Fibroblast of skin of abdomen (primary cell): ENCODE results near the gene CIB2.

Experiments
- DNase-seq: peaks from one replicate; pipeline ENCODE4 v3.0.0-alpha.2; 2013

The CIB2 gene

GRCh38 chr15:78065284-78065872, 65.9 kb downstream of the CIB2 start:
- DNase-seq, result peak; percentile 97

DNA sequence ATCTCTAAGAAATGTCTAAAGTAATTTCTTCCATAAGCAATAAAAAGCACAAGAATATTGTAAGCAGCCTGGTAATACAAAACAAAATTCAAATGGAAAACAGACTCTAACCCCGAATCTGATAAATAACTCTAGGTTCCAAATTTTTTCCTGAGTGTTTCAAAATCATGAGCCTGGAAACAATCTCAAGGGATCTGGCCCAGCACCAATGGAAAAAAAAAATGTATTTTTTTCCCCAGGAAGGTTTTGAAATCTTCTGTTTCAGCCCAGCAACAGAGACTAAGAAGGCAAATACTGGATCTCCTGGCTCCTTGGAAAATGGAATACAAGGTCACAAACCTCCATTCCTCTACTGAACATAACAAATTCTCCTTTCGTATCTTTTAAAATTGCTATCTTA, 66.7 kb downstream of the CIB2 start:
- DNase-seq, result peak; percentile 55

DNA sequence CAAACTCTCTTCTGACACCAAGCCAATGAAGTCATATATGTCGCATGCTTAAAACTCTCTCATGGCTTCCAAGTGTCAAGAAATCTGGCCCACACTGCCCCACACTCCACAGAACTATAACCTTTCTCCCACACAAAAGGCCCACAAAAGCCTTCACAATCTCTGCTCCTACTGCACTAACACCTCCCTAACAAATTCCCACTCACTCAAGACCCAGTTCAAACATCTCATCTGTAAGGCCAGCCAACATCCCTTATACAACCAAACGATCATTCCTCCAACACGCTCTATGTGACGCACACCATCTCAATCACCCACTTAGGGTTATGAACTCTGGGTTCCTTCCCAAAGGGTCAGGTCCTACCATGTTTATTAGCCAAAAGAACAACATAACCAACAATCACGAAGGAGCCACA, 67.3 kb downstream of the CIB2 start:
- DNase-seq, result no peak

DNA sequence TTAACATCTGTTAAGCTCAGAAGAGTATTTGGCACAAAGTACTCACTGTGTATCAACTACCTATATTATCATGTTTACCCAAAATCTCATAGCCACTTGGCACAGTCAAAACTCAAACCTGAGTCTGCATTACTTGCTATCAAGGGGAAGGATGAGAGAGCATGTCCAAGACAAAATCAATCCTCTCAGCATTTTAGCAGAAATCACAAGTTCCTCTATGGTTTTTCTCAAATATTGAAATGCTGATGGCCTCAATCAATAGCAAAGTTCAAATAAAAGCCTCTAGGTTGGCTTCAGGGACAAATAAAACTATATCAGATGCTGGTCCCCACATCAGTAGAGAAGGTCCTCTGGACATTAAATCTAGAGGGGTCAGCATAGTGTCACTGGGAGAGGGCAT, 68.0 kb downstream of the CIB2 start:
- no peak for DNase-seq

GRCh38 chr15:78061963-78062427, 69.2 kb downstream of the CIB2 start:
- DNase-seq, result peak; percentile 35

DNA sequence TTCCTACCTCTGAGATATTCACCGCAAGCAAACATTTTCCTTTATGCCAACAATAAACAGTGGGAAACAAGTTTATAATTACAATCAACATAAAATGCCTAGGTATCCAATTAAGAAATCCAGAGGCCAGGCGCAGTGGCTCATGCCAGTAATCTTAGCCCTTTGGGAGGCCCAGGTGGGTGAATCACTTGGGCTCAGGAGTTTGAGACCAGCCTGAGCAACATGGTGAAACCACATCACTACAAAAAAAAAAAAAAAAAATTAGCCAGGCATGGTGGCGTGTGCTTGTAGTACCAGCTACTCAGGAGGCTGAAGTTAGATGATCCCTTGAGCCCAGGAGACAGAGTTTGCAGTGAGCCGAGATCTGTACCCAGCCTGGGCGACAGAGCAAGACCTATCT, 71.0 kb downstream of the CIB2 start:
- DNase-seq, result no peak

DNA sequence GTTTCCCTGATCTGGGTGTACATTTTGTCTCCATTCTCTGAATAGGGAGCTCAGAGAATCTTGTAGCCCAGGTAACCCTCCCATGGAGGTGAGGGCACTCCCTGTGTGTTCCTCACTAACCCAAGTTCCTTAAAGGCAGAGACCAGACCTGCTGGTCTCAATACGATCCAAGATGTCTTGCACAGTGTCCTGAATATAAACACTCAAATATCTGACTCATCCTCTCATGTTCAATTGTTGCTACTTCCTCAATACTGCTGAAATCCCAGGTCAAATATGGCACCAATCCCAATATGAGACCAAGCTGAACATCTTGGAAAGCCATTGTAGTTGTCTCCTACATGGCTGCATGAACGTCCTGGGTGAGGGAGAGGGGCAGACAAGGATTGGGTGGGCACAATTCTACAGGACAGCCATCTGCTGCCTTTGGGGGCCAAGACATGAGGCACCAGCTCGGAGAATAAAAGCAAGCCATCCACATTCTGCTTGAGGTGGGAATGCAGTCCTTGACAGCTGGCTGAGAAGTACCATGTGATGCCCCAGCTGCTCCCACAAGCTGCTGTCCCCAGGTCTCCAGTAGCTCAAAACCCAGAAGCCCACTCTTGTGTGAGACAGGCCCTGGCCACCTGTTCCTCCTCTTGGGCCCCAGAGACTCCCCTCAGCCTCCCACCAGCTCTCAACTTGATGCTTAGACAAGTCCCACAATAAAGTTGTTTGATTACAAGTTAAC, 72.0 kb downstream of the CIB2 start:
- DNase-seq, result no peak

DNA sequence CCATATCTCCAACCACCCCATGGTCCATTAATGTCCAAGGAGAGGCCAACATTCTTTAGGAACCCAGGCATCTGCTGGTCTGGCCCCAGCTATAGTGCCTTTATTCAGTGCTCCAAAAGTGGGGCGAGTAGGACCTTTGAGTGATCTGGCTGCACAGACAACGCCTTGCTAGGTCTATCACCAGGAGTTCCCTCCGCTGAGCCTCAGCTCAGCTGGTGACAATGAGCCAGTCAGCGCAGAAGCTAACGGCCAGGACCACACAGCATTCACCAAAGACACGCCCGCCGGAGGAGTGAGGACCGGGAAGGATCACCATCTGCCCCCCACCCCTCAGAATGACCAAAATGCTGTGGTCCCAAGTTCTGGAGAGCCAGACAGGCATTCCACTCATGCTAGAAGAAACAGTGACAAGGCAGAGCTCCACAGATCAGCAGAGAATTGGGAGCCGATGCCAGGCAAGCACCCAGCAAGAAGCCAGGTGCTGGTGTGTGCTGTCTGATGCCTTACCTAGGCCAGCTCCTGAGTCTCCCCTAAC, 72.8 kb downstream of the CIB2 start:
- DNase-seq, result no peak

DNA sequence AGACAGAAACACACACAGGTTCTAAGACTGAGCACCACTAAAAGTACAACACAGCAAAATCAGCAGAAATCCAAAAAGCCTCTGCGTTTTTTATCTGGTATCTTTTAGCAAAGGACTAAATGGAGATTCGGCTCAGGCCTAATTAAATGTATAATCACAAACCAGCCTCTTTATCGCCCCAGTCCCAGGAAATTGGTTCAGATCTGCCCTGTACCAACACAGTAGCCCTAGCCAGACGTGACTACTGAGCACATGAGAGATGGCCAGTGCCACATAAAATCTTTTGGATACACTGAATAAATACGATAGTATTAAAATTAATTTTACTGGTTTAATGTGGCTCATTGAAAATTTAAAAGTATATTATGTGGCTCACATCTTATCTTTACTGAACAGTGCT, 73.4 kb downstream of the CIB2 start:
- DNase-seq, result no peak

GRCh38 chr15:78056714-78057269, 74.5 kb downstream of the CIB2 start:
- DNase-seq, result peak; percentile 33

DNA sequence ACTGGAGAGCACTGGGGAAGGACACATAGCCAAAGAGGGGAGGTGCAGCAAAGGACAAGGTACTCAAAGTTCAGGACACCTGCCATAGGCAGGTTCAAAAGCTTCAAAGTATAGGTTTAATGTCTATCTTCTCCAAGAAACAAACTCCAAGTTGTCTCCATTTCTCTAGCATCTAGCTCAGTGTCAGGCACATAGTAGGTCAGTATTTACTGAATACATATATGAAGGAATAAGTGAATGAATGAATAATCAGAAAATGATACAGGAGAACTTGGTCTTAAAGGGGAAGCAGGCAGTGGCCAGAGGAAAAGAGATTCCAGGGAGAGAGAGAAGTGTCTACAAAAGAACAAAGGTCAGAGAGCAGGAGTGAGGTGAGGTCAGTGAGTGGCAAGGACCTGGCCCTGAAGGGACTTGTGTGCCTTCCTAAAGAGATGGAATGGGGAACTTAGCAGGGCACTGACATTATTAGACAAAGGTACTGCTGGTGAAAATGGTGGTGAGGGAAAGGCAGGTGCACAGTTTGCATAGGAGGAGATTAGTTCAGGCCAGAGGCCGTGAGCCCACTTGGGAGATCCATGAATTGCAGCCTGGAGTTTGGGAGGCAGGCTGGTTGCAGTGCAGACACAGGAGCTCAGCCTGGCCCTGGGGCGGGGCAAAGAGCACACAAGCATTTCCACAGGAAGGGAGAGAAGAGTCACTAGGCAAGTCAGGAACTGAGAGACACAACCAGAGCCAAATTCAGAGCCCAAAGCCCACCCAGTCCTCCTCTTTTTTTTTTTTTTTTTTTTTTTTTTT, 75.1 kb downstream of the CIB2 start:
- no peak for DNase-seq

GRCh38 chr15:78054966-78055365, 76.3 kb downstream of the CIB2 start:
- no peak for DNase-seq
